Measurements from ENCODE around the gene NFAT5.

DNA sequence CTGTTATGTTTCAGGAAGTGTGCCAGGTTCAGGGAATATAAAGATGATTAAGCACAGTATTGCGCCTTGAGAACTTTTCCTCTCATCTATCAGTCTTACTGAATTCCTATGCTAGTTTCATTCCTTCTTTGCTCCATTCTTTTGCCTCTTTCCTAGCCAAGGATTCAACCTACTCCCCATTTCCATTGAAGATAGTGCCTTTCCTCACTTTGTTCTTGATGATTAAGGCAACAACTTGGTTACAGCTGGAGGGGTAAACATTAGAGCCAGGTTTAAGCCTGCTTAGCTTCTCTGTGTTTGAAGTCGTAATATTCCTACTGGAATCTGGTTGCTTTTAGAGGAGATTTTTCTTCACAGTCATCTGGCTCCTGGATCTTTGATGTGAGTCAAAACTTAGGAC is 85.5 kb downstream of the NFAT5 start:
- no peak for TF ChIP-seq CTCF (IDR thresholded peaks at IDR 0.05)
- TF ChIP-seq ZFX (IDR thresholded peaks at IDR 0.05; ENCODE audit: borderline replicate concordance), result no peak

All from 22Rv1 (cell line).